Natural killer cell (primary cell): Measurements from ENCODE around the gene C1orf167. TPM values are rescaled to one million over a fixed set of nuclear protein-coding genes. Genes with fewer than 3 reads are reported as not detected.

ENCODE experiments used
- ATAC-seq, 3 donors: fragments of 150-1000 bp in 2 of 3; fragments of 200-7000 bp in 1 of 3; cut with Tn5 transposase; 1 replicate in 1 of 3; 2 replicates in 2 of 3; pipeline ENCODE4 v1.10.0; 2021; ENCODE audit warnings: mild to moderate bottlenecking in 2 of 3, moderate library complexity in 2 of 3
- DNase-seq, 2 donors: peaks; one replicate each; pipeline versions ENCODE4 v3.0.0 to v3.0.0-alpha.2; 2013 to 2021; ENCODE audit warnings: mixed read lengths in 1 of 2
- H3K27ac ChIP-seq: one replicate; pipeline ENCODE4 v1.5.1; 2013; ENCODE audit warnings: mild to moderate bottlenecking, low read length
- H3K27me3 ChIP-seq: one replicate; pipeline ENCODE4 v1.6.1; 2013; ENCODE audit warnings: low read length; ENCODE audit not compliant: control insufficient read depth, insufficient read depth
- H3K36me3 ChIP-seq: one replicate; pipeline ENCODE4 v1.6.1; 2013; ENCODE audit warnings: low read length; ENCODE audit not compliant: control insufficient read depth, insufficient read depth
- H3K4me1 ChIP-seq: one replicate; pipeline ENCODE4 v1.6.1; 2013; ENCODE audit warnings: low read length; ENCODE audit not compliant: control insufficient read depth, insufficient read depth
- H3K4me3 ChIP-seq: one replicate; pipeline ENCODE4 v1.5.1; 2013; ENCODE audit warnings: low read length
- H3K9me3 ChIP-seq: one replicate; pipeline ENCODE4 v1.6.1; 2013; ENCODE audit warnings: low read length; ENCODE audit not compliant: control insufficient read depth, insufficient read depth
- H3K27ac Mint-ChIP-seq, 2 donors: one replicate each; pipeline ENCODE4 v1.8.0; 2022; ENCODE audit warnings: mild to moderate bottlenecking in 2 of 2, mixed read lengths in 2 of 2, moderate library complexity in 1 of 2
- H3K27me3 Mint-ChIP-seq, 2 donors: one replicate each; pipeline ENCODE4 v1.8.0; 2022; ENCODE audit warnings: low read depth in 2 of 2, mixed read lengths in 2 of 2
- H3K36me3 Mint-ChIP-seq: one replicate; pipeline ENCODE4 v1.8.0; 2022; ENCODE audit warnings: mixed read lengths
- H3K4me1 Mint-ChIP-seq, 2 donors: one replicate each; pipeline ENCODE4 v1.8.0; 2022; ENCODE audit warnings: mixed read lengths in 2 of 2
- H3K4me3 Mint-ChIP-seq: one replicate; pipeline ENCODE4 v1.8.0; 2022; ENCODE audit warnings: mild to moderate bottlenecking, moderate library complexity, mixed read lengths
- H3K9me3 Mint-ChIP-seq, 2 donors: one replicate each; pipeline ENCODE4 v1.8.0; 2022; ENCODE audit warnings: mixed read lengths in 2 of 2
- CTCF ChIP-seq: fragments of 200-600 bp; IDR thresholded peaks from one replicate; pipeline ENCODE4 v1.8.0; 2022; ENCODE audit warnings: antibody characterized with exemption
- WGBS: methylation state at CpG from one replicate; pipeline ENCODE4 v1.1.7; 2013; ENCODE audit warnings: missing lambda C conversion rate; ENCODE audit not compliant: insufficient coverage; 5-methylcytosine and 5-hydroxymethylcytosine counted together
- intact Hi-C: fragments of 100-400 bp; cut with micrococcal nuclease; formaldehyde crosslinking; loops from one replicate; pipeline ENCODE4 v1.14.2; 2022
- total RNA-seq, 4 donors: library from RNA; stranded (reverse); fragments of 120-200 nt in 1 of 4; gene quantifications; one replicate each; pipeline versions ENCODE4 v1.2.3 to v1.2.4, GENCODE V29; 2013 to 2022

The C1orf167 gene
- total RNA-seq, 3 donors from 2014 or later (not counting 1 experiment from before 2014, with no cell fraction given), result 0.15 TPM; not detected in 2

GRCh38 chr1:11794446-11795237 lies 32.6 kb downstream of the C1orf167 start:
- H3K27me3 ChIP-seq, result no peaks in the 10 kb centered on the region
- Mint-ChIP-seq H3K27ac (no peak overlapping the region), H3K36me3 (peaks cover 6% of the 10 kb centered on the region), H3K27me3 (no peaks in the 10 kb centered on the region), H3K4me3 (no peak overlapping the region), H3K9me3 (no peaks in the 10 kb centered on the region), H3K4me1 (peaks cover 0 to 13% of the 10 kb centered on the region in 2 donors)
- peaks cover 65% of the 10 kb centered on the region for H3K36me3 ChIP-seq
- H3K4me3 ChIP-seq, result no peak overlapping the region
- ATAC-seq (no peak), DNase-seq (no peak)
- 95% methylated on average over 19 of the region's 19 CpGs for WGBS
- H3K27ac ChIP-seq, result no peak overlapping the region
- no peak for TF ChIP-seq CTCF
- peaks cover 19% of the 10 kb centered on the region for H3K4me1 ChIP-seq
- no peaks in the 10 kb centered on the region for H3K9me3 ChIP-seq
- intact Hi-C loops, result no loop called here

GRCh38 chr1:11795238-11795890 lies 33.4 kb downstream of the C1orf167 start:
- Histone ChIP-seq H3K27me3 (no peaks in the 10 kb centered on the region), H3K4me3 (no peak overlapping the region), H3K27ac (no peak overlapping the region), H3K36me3 (peaks cover 67% of the 10 kb centered on the region), H3K4me1 (peaks cover 12% of the 10 kb centered on the region), H3K9me3 (no peaks in the 10 kb centered on the region)
- no peak overlapping the region for H3K27ac Mint-ChIP-seq
- H3K36me3 Mint-ChIP-seq, result peaks cover 6% of the 10 kb centered on the region
- H3K27me3 Mint-ChIP-seq, result no peaks in the 10 kb centered on the region
- ATAC-seq, result no peak
- TF ChIP-seq CTCF, result no peak
- DNase-seq, result no peak
- no peak overlapping the region for H3K4me3 Mint-ChIP-seq
- no peaks in the 10 kb centered on the region for H3K9me3 Mint-ChIP-seq
- peaks cover 0 to 14% of the 10 kb centered on the region in 2 donors for H3K4me1 Mint-ChIP-seq
- WGBS, result 95% methylated on average over 14 of the region's 14 CpGs
- intact Hi-C loops, result no loop called here

- no peaks in the 10 kb centered on the region for H3K27me3 Mint-ChIP-seq
- ATAC-seq, result no peak
- H3K4me1 ChIP-seq, result peaks cover 3% of the 10 kb centered on the region
- no peaks in the 10 kb centered on the region for H3K9me3 ChIP-seq
- H3K4me3 Mint-ChIP-seq, result no peak overlapping the region
- H3K27ac ChIP-seq, result no peak overlapping the region
- intact Hi-C loops, result no loop called here
- no peak for TF ChIP-seq CTCF
- H3K9me3 Mint-ChIP-seq, result no peaks in the 10 kb centered on the region
- no peaks in the 10 kb centered on the region for H3K27me3 ChIP-seq
- 99% methylated on average over 15 of the region's 15 CpGs for WGBS
- H3K4me3 ChIP-seq, result no peak overlapping the region
- peaks cover 68% of the 10 kb centered on the region for H3K36me3 ChIP-seq
- peaks cover 2 to 12% of the 10 kb centered on the region in 2 donors for H3K4me1 Mint-ChIP-seq
- no peak for DNase-seq
- peaks cover 6% of the 10 kb centered on the region for H3K36me3 Mint-ChIP-seq
- no peak overlapping the region for H3K27ac Mint-ChIP-seq
These were observed 34.2 kb downstream of the C1orf167 start for GRCh38 chr1:11796036-11796828.
